Neural cell (in vitro differentiated cells): ENCODE data around the gene OXNAD1. TPM values are rescaled to one million over a fixed set of nuclear protein-coding genes. Genes with fewer than 3 reads are reported as not detected.

Experiments
- H2AFZ ChIP-seq: fragments of 200-600, 300-800 bp; sonication (generic), shearing (Covaris generic); 2 replicates; pipeline ENCODE4 v1.6.0; 2014; ENCODE audit warnings: low read depth, mild to moderate bottlenecking, antibody characterized with exemption, low read length, moderate library complexity
- H3F3A ChIP-seq: fragments of 200-600 bp; shearing (Covaris generic); 2 replicates; pipeline ENCODE4 v1.6.1; 2016; ENCODE audit warnings: mild to moderate bottlenecking, moderate library complexity, mixed read lengths, antibody characterized with exemption, low read length; ENCODE audit not compliant: insufficient read depth, poor library complexity, severe bottlenecking
- H3K27ac ChIP-seq: fragments of 200-600, 300-800 bp; sonication (generic), shearing (Covaris generic); 2 replicates; pipeline ENCODE4 v1.5.1; 2014; ENCODE audit warnings: mild to moderate bottlenecking, low read length, moderate library complexity
- H3K27me3 ChIP-seq: fragments of 300-800, 200-600 bp; sonication (generic), shearing (Covaris generic); 2 replicates; pipeline ENCODE4 v1.6.0; 2014; ENCODE audit warnings: mild to moderate bottlenecking, low read depth, low read length, moderate library complexity; ENCODE audit not compliant: insufficient read depth
- H3K36me3 ChIP-seq: fragments of 300-800, 200-600 bp; sonication (generic), shearing (Covaris generic); 2 replicates; pipeline ENCODE4 v1.5.1; 2014; ENCODE audit warnings: mild to moderate bottlenecking, antibody characterized with exemption, low read length, moderate library complexity; ENCODE audit not compliant: insufficient read depth
- H3K4me2 ChIP-seq: fragments of 300-800, 200-600 bp; sonication (generic), shearing (Covaris generic); 2 replicates; pipeline ENCODE4 v1.6.0; 2014; ENCODE audit warnings: mild to moderate bottlenecking, low read length
- H3K4me3 ChIP-seq: fragments of 300-800, 200-600 bp; sonication (generic), shearing (Covaris generic); 2 replicates; pipeline ENCODE4 v1.5.1; 2014; ENCODE audit warnings: mild to moderate bottlenecking, low read length, moderate library complexity
- H3K79me2 ChIP-seq: fragments of 200-600 bp; shearing (Covaris generic); replicated peaks from 2 replicates; pipeline ENCODE4 v1.6.0; 2014; ENCODE audit warnings: mild to moderate bottlenecking, low read length, moderate library complexity; ENCODE audit not compliant: insufficient read depth
- H3K9ac ChIP-seq: fragments of 300-800, 200-600 bp; sonication (generic), shearing (Covaris generic); 2 replicates; pipeline ENCODE4 v1.6.1; 2016; ENCODE audit warnings: mild to moderate bottlenecking, low read length, mixed read lengths
- H3K9me2 ChIP-seq: fragments of 200-600 bp; shearing (Covaris generic); 2 replicates; pipeline ENCODE4 v1.6.1; 2016; ENCODE audit warnings: mild to moderate bottlenecking, low read length, mixed read lengths; ENCODE audit not compliant: insufficient read depth
- H3K9me3 ChIP-seq: fragments of 200-600, 300-800 bp; sonication (generic), shearing (Covaris generic); 2 replicates; pipeline ENCODE4 v1.6.1; 2016; ENCODE audit warnings: mild to moderate bottlenecking, mixed run types, low read length, moderate library complexity, mixed read lengths
- H4K20me1 ChIP-seq: fragments of 200-600 bp; shearing (Covaris generic); 2 replicates; pipeline ENCODE4 v1.6.1; 2016; ENCODE audit warnings: mild to moderate bottlenecking, mixed run types; ENCODE audit not compliant: insufficient read depth
- EP300 ChIP-seq: fragments of 450-650 bp; conservative IDR thresholded peaks from 2 replicates; pipeline ENCODE4 v1.6.1; 2014; ENCODE audit warnings: antibody characterized with exemption, mild to moderate bottlenecking, moderate library complexity; ENCODE audit not compliant: poor library complexity, severe bottlenecking
- EZH2 ChIP-seq: fragments of 200-600, 300-800 bp; shearing (Covaris generic), sonication (generic); IDR thresholded peaks from 2 replicates; pipeline ENCODE4 v1.6.1; 2014; ENCODE audit warnings: antibody characterized with exemption, low read length, borderline replicate concordance, mild to moderate bottlenecking; ENCODE audit not compliant: insufficient read depth, poor library complexity, severe bottlenecking
- MXI1 ChIP-seq: fragments of 450-650 bp; conservative IDR thresholded peaks from 2 replicates; pipeline ENCODE4 v1.6.1; 2014; ENCODE audit warnings: antibody characterized with exemption, mild to moderate bottlenecking; ENCODE audit not compliant: poor library complexity, severe bottlenecking
- POLR2AphosphoS5 ChIP-seq: IDR thresholded peaks from 2 replicates; pipeline ENCODE4 v1.6.1; 2012
- RAD21 ChIP-seq: fragments of 450-650 bp; conservative IDR thresholded peaks from 2 replicates; pipeline ENCODE4 v1.6.1; 2014; ENCODE audit warnings: antibody characterized with exemption, mild to moderate bottlenecking, moderate library complexity
- SMC3 ChIP-seq: fragments of 450-650 bp; conservative IDR thresholded peaks from 2 replicates; pipeline ENCODE4 v1.6.1; 2014; ENCODE audit warnings: antibody characterized with exemption, mild to moderate bottlenecking, moderate library complexity; ENCODE audit not compliant: poor library complexity
- TAF1 ChIP-seq: IDR thresholded peaks from 2 replicates; pipeline ENCODE4 v1.6.1; 2012; ENCODE audit warnings: low read depth
- polyA minus RNA-seq: library from RNA; depleted of rRNA, polyadenylated mRNA; stranded (reverse); fragments of >200 nt; gene quantifications from 2 replicates; pipeline ENCODE4 v1.2.3, GENCODE V29; 2014
- polyA plus RNA-seq: library from polyadenylated mRNA; depleted of rRNA; stranded (reverse); fragments of >200 nt; gene quantifications from 2 replicates; pipeline ENCODE4 v1.2.3, GENCODE V29; 2014
- TF ChIP-seq, protein P1 (sequence below): fragments of 450-650 bp; IDR thresholded peaks from 2 replicates; pipeline ENCODE4 v1.5.1; 2014; ENCODE audit warnings: antibody characterized with exemption, mild to moderate bottlenecking, moderate library complexity; ENCODE audit not compliant: poor library complexity, severe bottlenecking
- TF ChIP-seq, protein P2 (sequence below): IDR thresholded peaks from 2 replicates; pipeline ENCODE4 v1.6.1; 2012; ENCODE audit warnings: borderline replicate concordance

Gene OXNAD1, protein sequence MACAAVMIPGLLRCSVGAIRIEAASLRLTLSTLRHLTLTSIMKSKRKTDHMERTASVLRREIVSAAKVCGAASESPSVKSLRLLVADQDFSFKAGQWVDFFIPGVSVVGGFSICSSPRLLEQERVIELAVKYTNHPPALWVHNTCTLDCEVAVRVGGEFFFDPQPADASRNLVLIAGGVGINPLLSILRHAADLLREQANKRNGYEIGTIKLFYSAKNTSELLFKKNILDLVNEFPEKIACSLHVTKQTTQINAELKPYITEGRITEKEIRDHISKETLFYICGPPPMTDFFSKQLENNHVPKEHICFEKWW
- polyA plus RNA-seq (11.5 and 16.4 TPM in 2 replicates), polyA minus RNA-seq (29.8 and 34.3 TPM in 2 replicates)

DNA sequence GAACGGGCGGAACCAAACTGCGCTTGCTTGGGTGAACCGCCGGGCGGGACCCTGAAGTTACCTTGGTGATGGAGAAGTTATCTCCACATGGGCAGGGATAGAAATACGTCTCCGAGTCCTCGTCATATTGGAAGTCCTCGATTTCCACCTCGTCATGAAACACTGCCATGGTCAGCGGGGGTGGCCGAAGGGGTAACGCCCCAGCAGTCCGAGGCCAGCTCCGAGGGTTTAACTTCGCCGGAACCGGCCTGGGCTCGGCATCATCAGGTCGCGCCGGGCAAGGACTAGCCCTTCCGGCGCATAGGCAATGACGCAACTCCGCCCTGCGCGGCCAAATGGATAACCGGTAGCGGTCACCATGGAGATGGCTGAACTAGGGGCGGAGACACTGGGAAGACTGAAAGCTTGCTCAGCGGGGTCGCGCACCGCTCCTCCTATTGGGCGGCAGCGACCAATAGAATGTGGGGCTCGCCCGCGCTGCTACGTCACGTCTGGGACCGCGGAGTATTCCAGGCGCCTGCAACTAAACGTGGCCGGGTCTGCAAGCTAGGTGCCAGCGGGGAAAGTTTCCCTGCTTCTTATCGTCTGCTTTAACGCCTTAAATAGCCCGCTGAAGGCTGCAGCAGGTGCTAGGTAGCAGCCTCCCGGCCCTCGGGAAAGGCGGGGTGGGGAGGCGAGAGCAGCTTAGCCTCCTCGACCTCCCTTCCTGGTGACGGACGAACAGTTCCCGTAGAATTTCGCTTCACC is at the start of gene OXNAD1, which contains the start of gene DPH3:
TSS of gene OXNAD1 (plus strand) at position 505 of the 747 bp plus-strand sequence. CDS start 5,741 bp downstream, outside the sequence.
TSS of gene DPH3 (minus strand) at position 236 of the 747 bp plus-strand sequence. CDS start at position 169, 67 bp downstream.
- Histone ChIP-seq H3K36me3 (no peaks in the 10 kb centered on the region), H4K20me1 (no peaks in the 10 kb centered on the region), H3F3A (no peaks in the 10 kb centered on the region), H3K9me3 (no peaks in the 10 kb centered on the region), H3K27ac (peak within 1 kb of the TSS; percentile 67), H2AFZ (peak within 1 kb of the TSS; percentile 43), H3K4me3 (peak within 1 kb of the TSS; percentile 73), H3K27me3 (no peaks in the 10 kb centered on the region), H3K9ac (peak within 1 kb of the TSS; percentile 68), H3K4me2 (peak within 1 kb of the TSS; percentile 91), H3K79me2 (peaks cover 54% of the 10 kb centered on the region), H3K9me2 (no peaks in the 10 kb centered on the region)
- peak; percentile 80 for TF ChIP-seq EP300
- TF ChIP-seq, protein P1, sequence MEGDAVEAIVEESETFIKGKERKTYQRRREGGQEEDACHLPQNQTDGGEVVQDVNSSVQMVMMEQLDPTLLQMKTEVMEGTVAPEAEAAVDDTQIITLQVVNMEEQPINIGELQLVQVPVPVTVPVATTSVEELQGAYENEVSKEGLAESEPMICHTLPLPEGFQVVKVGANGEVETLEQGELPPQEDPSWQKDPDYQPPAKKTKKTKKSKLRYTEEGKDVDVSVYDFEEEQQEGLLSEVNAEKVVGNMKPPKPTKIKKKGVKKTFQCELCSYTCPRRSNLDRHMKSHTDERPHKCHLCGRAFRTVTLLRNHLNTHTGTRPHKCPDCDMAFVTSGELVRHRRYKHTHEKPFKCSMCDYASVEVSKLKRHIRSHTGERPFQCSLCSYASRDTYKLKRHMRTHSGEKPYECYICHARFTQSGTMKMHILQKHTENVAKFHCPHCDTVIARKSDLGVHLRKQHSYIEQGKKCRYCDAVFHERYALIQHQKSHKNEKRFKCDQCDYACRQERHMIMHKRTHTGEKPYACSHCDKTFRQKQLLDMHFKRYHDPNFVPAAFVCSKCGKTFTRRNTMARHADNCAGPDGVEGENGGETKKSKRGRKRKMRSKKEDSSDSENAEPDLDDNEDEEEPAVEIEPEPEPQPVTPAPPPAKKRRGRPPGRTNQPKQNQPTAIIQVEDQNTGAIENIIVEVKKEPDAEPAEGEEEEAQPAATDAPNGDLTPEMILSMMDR: peak; percentile 36
- no peak for TF ChIP-seq EZH2
- TF ChIP-seq, protein P2, sequence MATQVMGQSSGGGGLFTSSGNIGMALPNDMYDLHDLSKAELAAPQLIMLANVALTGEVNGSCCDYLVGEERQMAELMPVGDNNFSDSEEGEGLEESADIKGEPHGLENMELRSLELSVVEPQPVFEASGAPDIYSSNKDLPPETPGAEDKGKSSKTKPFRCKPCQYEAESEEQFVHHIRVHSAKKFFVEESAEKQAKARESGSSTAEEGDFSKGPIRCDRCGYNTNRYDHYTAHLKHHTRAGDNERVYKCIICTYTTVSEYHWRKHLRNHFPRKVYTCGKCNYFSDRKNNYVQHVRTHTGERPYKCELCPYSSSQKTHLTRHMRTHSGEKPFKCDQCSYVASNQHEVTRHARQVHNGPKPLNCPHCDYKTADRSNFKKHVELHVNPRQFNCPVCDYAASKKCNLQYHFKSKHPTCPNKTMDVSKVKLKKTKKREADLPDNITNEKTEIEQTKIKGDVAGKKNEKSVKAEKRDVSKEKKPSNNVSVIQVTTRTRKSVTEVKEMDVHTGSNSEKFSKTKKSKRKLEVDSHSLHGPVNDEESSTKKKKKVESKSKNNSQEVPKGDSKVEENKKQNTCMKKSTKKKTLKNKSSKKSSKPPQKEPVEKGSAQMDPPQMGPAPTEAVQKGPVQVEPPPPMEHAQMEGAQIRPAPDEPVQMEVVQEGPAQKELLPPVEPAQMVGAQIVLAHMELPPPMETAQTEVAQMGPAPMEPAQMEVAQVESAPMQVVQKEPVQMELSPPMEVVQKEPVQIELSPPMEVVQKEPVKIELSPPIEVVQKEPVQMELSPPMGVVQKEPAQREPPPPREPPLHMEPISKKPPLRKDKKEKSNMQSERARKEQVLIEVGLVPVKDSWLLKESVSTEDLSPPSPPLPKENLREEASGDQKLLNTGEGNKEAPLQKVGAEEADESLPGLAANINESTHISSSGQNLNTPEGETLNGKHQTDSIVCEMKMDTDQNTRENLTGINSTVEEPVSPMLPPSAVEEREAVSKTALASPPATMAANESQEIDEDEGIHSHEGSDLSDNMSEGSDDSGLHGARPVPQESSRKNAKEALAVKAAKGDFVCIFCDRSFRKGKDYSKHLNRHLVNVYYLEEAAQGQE: peak; percentile 63
- TF ChIP-seq MXI1: peak; percentile 98
- no peak for TF ChIP-seq RAD21
- TF ChIP-seq POLR2AphosphoS5: peak; percentile 79
- TF ChIP-seq TAF1: peak; percentile 61

DNA sequence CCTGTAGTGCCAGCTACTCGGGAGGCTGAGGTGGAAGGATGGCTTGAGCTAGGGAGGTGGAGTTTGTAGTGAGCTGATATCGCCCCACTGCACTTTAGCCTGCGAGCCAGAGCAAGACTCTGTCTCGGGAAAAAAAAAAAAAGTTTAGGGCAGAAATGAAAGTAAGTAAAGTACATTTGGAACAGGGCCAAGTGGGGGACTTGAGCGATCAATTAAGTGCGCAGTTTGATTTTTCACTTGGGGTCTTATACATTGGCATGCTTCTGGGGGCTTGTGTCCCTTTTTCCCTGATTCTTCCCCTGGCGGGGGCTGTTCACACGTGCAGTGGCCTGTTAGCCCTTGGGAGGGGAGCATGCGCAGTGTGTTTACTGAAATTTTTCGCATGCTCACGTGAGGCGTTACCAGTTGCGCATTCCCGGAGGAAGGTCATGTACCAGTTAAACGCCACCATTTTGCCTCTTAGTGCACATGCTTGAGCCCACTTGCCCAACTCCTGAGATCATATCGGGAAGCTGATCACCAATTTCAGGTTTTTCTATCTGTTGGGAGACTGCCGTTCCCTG is 48.6 kb upstream of the OXNAD1 start:
- no peaks in the 10 kb centered on the region for H3K9me3 ChIP-seq
- no peak overlapping the region for H3K4me3 ChIP-seq
- TF ChIP-seq EZH2 (no peak), SMC3 (no peak), POLR2AphosphoS5 (no peak), EP300 (no peak)
- TF ChIP-seq, protein P1: no peak
- H3K79me2 ChIP-seq: no peaks in the 10 kb centered on the region
- no peak overlapping the region for H3K4me2 ChIP-seq
- no peak overlapping the region for H3K9ac ChIP-seq
- H2AFZ ChIP-seq: no peak overlapping the region
- H3K27me3 ChIP-seq: no peaks in the 10 kb centered on the region
- H3K36me3 ChIP-seq: no peaks in the 10 kb centered on the region
- H3K27ac ChIP-seq: no peak overlapping the region
- H3F3A ChIP-seq: no peaks in the 10 kb centered on the region
- H3K9me2 ChIP-seq: no peaks in the 10 kb centered on the region
- H4K20me1 ChIP-seq: no peaks in the 10 kb centered on the region
